KBM-7 (cell line): ENCODE data around the gene ADK.

ENCODE experiments used
- DNase-seq: peaks from one replicate; pipeline ENCODE4 v3.0.0-alpha.2; 2015
- in situ Hi-C: fragments of 300-500 bp; cut with MboI; formaldehyde crosslinking; loops from 2 replicates; pipeline ENCODE4 v1.14.3; 2020; ENCODE audit warnings: low sequenced_read_pairs, low pct_unique_long_range_greater_than_20kb, mixed read lengths

ADK gene

DNA sequence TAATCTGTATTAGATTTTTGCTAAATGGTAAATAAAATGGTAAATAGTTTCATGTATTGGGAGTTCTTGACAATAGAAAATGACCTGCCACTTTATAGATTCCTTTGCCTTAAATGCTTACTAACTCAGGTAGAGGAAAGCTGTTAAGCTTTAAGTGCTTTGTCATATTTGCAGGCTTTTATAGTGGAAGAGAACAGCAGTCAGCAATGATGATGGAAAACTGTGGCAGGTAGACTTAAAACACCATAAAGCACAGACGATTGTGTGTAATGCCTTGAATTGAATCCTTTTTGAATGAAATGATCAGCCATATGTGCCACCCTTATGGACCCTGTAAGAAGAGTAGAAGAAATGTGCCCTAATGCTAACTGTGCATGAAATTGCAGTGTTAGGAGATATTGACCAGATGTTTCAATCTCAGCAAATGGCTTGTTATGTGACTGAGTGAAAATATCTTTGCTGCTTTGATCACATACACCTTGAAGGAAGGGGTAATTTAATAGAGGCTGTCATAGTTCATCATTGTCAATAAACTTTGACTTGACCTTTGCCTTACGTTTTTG, 230.4 kb downstream of the ADK start:
- in situ Hi-C loops = no loop called here
- DNase-seq = no peak

DNA sequence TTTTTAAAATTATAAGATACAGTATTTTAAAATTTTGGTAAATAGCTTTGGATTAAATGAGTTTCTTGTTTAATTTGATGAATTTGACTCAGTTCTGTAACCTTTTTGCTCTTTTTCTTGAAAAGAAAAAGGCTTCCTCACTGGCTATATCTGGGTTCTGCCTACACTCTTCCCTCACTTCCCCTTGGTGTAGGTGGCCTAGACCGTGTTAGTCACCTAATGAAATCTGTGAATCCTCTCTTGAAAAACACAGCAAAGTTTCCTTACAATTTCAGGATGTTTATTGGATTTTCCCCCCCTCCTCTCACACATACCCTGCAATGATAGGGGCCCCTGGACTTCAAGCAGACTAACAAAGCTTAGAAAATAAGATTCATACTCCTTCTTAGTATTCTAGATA, 231.6 kb downstream of the ADK start:
- in situ Hi-C loops = no loop called here
- DNase-seq = no peak

DNA sequence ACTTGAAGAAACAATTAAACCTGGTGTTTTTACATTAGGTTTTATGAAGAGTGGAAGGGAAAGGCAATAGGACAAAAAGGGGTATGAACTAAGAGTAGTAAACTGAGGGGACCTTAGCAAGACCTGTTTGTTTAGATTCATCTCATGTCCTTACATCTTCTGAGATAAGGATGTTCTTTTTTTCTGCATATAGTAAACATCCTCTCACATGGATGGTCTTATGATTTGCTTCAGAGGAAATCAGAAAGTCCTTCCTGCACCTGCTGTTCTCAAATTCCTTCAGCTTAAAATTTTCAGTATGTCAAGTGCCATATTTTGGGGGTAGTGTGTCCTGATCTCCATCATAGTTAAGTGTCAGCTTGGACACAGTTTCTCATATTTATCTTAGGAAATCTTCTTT, 232.6 kb downstream of the ADK start:
- in situ Hi-C loops = no loop called here
- no peak for DNase-seq

DNA sequence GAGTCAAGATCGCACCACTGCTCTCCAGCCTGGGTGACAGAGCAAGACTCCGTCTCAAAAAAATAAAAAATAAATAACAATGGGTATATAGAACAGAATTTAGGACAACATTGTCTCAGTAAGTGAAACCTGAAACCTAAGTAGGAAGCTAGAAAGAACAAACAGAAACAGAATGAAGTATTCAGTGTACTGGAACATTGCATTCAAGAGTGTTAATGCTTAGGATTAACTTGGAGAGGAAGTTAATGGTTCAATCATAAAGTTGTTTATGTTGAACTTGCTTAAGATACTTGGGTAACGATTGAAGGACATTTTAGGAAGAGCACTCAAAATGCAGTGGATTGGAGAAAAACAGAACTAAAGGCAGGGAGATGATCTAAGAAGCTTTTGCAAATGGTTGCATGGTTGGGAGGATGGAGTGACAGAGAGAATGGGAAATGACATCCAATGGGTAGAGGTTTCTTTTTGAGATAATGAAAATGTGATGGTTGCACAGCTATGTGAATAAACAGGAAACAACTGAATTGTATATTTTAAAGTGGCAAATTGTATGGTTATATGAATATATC, 233.7 kb downstream of the ADK start:
- DNase-seq = no peak
- in situ Hi-C loops = no loop called here

DNA sequence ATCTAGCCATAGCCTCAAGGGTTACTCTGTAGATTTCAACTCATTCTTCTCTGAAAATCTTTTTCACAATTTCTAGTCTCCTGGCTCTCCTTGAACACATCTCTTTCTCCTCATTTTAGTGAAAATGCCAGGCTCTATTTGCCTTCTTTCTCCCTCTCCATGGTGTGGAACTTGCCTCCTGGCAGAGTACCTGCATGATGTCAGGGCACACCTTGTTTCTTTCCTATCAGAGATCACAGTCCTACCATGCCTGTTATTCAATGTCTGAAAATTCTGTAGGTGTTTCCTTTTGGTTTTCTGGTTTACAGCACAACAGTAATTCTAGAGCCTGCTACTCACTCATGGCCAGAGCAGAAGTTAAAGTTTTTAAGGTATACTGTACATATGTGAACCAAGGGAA, 237.8 kb downstream of the ADK start:
- in situ Hi-C loops = no loop called here
- no peak for DNase-seq

DNA sequence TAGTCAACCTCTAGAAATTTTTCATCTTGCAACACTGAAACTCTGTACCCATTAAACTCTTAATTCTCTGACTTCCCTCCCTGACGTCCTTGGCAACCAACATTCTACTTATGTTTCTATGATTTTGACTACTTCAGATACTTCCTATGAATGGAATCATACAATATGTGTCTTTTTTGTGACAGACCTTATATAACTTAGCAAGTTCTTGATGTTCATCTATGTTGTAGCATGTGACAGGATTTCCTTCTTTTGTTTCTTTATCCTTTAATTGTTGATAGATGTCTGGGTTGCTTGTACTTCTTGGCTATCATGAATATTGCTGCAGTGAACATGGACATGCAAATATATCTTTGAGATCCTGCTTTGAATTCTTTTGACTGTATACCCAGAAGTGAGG, 240.8 kb downstream of the ADK start:
- no peak for DNase-seq
- in situ Hi-C loops = no loop called here

DNA sequence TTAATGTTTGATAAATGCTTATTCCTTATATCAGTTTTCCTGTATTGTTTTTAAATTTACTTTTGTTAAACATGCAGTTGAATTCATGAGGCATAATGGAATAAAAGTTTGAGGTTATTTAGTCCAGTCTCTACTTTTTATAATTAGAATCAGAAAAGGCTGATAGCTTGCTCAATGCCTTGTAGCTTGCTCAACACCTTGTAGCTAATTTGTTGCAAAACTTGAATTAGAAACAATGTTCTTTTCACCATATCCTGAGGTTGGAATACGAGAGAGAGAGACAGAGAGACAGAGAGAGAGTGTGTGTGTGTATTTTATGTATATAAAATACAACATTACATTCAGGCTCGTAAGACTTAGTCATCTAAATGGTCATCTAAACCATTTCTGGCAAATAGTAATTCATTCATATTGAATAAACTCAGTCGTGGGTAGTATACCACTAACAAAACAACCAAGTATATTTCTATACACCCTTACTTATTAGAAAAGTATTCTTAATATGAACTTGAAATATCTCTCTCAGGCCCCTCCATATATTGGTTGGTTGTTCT, 243.5 kb downstream of the ADK start:
- in situ Hi-C loops = no loop called here
- DNase-seq = no peak

DNA sequence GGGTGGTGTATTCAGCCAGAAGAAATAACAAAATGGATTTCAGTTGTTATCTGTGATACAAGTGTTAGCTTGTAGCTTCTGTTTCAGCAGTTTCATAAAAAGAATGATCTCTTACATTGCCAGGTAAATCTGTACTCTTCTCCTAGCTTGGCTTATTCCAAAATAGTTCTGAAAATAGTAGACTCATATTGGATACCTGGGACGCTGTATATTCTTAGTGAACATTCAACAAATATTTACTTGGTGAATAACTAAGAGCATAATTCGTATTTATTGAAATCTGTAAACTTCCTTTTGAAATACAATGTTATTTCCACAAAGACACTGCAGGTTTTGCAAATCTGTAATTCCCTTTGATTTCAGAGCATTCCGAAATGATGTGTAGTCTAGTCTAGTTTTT, 249.2 kb downstream of the ADK start:
- no peak for DNase-seq
- in situ Hi-C loops = no loop called here

DNA sequence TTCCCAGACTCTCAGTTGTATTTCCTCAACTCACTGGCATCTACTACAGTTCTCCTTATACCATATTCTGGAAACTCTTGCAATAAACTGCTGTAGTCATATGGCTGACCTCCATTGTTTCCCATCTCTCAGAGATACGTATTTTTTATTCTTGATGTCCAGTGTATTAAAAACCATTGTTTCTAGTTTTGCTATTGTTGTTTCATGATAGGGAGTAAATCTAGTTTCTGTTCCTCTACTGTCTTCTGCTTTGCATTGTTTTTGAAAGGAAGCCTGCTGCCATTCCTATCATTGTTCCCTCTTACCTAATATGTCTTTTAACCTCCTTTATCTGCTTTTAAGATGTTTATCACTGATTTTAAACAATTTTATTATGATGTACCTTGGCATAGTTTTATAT, 255.0 kb downstream of the ADK start:
- no peak for DNase-seq
- in situ Hi-C loops = no loop called here

DNA sequence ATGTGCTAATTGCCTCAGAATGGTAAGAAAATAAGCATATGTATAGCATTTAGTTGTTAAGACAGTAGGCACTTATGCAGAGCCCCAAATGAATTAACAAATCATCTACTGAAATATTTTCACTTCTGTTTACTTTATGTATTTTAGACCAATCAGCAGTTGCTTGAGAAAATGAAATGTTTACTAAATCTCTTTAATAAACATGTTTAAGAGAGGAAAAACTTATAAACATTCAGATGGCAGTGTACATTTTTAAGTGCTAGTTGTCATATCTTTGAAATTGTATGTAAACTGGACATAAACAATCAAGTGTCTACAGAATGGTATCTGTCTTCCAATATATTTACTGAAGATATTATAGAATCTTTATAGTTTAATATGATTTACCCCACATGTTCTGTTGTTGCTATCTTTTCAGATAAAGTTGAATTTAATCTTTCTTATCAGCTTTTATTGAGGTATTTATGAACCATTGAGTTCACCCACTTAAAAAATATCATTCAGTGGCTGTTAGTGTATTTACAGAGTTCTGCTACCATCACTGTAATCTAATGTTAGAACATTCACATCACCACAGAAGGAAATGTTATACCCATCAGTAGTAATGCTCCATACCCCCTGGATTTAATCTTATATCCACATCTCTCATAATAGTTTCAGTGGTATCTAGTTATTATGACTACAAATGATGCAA, 264.3 kb downstream of the ADK start:
- no peak for DNase-seq
- in situ Hi-C loops = no loop called here

DNA sequence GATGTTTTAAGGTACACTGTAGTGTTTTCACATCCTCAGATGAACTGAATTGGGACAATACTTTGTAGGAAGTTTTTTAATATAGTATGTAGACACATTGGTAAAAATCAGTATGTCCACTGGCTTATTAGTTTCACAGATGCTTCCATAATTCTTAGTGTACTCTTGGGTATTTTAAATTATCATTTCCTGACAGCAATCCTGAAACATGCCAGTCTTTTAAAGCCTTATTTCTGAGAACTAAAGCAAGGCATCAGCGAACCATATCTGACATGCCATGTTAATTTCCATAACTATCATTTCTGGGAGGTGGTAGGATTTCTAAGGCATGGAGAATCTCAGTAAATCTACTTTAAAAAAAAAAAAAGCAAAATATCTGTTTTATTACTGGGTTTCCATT, 266.4 kb downstream of the ADK start:
- in situ Hi-C loops = no loop called here
- DNase-seq = no peak

DNA sequence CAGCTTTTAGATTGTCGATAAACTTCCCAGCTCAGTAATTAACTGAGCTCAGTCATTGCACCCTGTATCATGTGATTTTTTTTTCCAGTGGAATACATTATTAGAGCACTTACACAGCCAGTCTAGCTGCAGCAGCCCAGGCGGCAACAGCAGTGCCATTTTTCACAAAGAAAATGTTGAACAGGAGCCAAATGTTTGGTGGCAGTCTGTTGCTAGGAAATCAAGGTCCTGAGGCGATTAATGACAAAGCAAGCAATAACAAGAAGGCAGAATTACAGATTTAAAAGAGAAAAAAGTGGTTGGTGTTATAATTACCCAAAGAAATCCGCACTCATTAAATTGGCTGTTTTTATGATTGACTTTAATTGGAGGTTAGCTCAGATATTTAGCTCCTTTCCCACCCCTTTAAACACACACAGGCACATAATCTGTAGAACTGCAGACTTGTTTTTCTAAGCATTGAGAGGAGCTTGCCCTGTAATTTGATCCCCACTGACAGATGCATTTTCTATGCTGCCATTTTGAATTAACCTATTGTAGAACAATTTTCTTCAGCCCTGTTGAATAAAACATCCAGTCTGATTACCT, 267.4 kb downstream of the ADK start:
- DNase-seq = peak; percentile 7
- in situ Hi-C loops = no loop called here

DNA sequence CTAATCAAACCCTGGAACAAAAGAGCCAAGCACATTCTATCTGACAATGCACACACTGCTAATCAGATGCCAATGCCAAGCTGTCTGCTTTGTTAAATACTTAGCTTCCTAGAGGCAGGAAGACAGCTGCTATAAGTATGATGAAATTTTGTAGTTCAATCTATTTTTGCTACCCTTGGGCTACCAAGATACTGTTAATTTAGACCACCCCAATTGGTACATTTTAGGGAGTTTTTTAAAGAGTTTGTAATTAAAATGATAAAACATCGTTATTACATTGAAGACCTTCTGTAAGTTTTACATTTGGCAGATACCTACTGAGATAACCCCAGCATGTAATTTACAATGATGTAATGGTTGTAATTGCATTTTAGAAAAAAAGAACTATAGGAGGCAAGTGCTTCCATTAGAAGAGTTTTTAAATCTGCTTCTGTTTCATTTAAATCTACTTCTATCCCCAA, 268.5 kb downstream of the ADK start:
- in situ Hi-C loops = no loop called here
- DNase-seq = no peak

DNA sequence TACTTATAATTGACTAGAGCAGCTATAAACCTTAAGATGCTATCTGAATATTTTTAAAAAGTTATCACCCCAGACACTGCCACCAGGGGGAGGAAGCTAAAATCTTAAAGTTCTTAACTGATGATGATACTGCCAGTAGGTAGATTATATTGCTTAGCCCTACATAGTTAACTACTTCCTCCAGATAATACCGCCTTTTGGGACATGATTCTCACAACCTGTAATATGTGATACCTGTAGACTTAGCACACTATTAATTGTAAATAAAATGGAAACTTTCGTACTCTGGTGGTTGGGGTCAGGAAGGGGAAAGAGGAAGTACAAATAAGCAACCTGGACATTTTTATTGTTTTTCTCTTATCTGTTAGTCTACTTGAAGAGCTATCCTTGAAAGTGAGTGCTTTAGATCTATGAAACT, 268.9 kb downstream of the ADK start:
- DNase-seq = peak; percentile 66
- in situ Hi-C loops = no loop called here

DNA sequence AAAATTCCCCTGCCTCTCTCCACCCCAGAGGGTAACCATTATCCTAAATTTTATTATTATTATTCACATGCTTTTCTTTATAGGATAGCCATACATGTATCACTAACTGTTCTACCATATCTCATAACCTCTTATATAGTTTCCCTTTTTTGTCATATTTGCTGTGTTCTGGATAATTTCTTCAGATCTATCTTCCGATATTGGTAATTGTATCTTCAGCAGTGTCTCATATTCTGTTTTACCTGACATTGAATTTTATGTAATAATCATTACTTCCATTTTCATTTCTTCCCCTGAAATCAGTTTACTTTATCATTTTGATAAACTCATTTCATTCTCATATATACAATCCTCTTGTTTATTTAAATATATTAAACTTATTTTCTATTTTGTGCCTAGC, 273.5 kb downstream of the ADK start:
- in situ Hi-C loops = no loop called here
- no peak for DNase-seq

DNA sequence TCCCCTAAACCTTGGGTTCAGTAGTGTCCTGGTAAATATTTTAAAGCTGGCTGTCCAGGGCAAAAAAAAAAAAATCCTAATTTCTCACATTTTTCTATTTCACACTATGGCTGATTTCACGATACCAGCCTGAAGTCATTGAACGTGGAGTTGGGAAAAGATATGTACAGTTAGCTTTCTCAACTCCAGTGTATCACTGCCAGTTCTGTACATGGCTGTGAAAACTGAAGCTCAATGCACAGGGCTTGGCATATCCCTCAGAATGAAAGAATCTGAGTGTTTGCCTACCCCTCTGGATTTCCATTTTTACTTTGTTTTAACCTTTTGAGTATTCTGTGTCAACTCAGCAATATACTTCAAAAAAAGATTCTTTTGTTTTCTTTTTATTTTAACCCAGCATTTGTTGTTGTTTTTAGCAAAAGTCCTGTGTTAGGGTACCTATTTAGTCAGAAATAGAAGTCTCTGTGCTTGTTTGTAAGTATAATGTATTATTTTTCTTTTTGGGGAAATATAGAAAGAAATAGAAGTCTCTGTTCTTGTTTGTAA, 274.5 kb downstream of the ADK start:
- in situ Hi-C loops = no loop called here
- DNase-seq = no peak

DNA sequence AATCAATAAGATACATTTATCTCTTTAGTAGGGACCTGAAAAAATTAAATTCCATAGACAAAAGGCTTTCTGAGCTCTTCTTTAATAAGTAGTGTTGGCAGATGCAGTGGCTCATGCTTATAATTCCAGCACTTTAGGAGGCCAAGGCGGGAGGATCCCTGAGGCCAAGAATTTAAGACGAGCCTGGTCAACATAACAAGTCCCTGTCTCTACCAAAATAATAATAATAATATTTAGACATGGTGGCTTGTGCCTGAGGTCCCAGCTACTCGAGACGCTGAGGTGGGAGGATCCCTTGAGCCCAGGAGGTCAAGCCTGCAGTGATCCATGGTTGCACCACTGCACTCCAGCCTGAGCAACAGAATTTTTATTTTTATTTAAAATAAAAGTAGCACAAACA, 280.8 kb downstream of the ADK start:
- in situ Hi-C loops = no loop called here
- DNase-seq = no peak

DNA sequence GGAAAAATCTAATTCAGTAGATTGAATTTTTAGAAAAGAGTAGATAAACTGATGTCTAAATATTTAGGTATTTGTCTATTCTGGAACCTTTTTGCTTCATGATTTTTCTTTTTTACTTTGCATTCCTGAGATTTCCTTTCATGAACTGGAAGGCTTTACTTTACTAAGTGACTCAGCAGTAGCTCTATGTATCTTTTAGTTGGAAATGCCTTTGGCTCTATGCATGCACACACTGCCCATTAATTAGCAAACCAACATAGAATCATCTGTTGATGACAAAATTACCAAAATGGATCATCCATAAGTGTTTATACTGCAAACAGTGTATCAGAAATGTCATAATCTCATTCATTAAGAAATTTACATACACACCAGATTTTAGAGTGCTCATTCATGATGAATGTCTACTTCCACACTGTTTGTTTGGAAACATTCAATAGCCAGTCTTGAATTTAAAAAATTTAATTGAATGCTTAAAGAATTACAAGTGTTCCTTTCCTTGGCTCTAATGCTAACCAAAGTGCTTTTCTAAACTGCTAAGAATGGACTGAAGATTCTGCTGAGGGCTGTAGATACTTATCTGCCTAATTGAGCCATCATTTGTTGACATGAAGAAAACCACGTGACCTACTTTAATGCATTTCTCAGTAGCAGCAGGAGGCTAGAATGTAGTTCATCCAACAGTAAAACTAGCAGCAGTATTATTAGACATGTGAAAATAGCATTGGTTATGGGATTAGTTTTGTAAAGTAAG, 282.0 kb downstream of the ADK start:
- in situ Hi-C loops = no loop called here
- no peak for DNase-seq

DNA sequence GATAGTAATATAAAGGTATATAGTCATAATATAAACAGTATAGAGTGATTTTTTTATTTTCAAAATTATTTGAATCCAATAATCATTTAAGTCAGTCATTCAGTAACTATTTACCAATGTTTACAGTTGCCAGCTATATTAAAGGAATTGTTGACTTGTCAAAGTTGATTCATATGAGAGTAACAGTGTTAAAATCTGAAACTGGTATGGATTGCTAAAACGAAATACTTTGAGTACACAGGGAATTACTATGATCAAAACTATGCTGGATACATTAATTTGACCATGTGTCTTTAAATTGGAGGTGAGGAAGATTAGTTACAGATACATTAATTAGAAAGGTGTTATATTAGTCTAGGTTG, 282.6 kb downstream of the ADK start:
- DNase-seq = no peak
- in situ Hi-C loops = no loop called here
